GM18502 (cell line): ENCODE data around the gene MRPL52.
"Not testable (repeated sequence)": the region's sequence is repeated elsewhere in the genome, so short reads cannot be mapped to it uniquely, and the experiment has no call there.

Experiments
- ATAC-seq: cut with Tn5 transposase; IDR thresholded peaks from one replicate; pipeline ENCODE4 v1.9.1; 2021; ENCODE audit warnings: mild to moderate bottlenecking; ENCODE audit not compliant: unreplicated experiment, poor library complexity

MRPL52 gene

DNA sequence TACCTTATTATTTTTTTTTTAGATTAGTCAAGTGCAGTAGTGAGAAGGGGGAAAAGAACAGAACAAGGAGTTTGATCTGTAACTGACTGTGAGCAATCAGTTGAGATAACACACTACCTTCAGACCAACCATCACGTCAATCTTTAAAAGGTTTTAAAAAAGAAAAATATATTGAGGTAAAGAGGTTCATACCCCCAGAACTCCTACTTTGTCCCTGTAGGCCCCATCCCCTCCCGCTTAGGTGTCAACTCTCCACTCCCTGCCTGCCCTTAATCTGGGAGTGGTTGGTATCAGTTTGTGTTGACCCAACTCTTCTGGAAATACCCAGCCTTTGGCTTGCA, 22.9 kb downstream of the MRPL52 start:
- ATAC-seq = no peak

DNA sequence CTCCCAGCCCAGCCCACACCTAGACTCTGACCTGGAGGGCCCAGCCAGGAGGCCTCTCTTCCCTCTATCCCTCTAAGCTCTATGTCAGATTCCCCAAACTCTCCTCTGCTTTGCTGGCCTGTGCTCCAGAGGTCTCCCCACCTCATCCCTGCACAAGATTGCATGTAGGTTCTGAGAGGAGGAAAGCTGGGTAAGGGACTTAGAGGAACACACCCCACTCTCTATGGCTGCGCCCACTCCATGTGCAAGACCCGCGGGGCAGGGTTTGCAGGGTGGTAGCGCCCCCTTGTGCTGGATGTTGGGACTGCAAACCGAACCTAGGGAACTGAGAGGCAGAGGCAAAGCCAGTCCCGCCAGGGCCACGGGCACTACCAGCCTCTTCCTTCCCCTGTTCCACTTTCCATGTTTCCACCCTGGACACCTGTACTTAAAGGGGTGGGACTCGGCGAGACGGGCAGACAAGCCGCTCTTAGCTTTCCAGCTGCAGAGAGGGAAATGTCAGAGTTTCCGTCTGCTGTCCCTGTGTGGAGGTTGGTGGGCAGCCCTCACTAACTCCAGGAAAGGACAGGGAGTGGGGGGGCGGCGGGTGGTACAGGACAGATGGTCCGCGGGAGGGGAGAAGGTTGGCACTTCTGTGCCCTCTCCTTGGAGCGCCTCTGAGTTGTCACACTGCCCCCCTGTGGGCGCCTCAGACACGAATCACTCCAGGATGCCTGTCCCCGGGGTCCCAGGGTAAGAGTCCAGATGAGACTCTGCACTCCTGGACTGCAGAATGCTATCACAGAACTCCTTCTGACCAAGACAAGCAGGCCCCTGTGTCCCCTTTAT, 23.5 kb downstream of the MRPL52 start:
- peak; percentile 77 for ATAC-seq

DNA sequence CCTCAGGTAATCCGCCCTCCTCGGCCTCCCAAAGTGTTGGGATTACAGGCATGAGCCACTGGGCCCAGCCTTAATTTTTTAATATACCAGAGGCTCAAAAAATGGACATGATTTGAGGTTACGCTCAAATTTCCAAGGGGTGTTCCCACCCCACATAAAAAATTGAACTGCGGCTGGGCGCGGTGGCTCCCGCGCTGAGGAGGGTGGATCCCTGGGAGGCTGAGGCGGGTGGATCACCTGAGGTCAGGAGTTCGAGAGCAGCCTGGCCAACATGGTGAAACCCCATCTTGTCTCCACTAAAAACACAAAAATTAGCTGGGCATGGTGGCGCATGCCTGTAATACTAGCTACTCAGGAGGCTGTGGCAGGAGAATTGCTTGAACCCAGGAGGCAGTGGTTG, 24.6 kb downstream of the MRPL52 start:
- not testable (repeated sequence) for ATAC-seq

DNA sequence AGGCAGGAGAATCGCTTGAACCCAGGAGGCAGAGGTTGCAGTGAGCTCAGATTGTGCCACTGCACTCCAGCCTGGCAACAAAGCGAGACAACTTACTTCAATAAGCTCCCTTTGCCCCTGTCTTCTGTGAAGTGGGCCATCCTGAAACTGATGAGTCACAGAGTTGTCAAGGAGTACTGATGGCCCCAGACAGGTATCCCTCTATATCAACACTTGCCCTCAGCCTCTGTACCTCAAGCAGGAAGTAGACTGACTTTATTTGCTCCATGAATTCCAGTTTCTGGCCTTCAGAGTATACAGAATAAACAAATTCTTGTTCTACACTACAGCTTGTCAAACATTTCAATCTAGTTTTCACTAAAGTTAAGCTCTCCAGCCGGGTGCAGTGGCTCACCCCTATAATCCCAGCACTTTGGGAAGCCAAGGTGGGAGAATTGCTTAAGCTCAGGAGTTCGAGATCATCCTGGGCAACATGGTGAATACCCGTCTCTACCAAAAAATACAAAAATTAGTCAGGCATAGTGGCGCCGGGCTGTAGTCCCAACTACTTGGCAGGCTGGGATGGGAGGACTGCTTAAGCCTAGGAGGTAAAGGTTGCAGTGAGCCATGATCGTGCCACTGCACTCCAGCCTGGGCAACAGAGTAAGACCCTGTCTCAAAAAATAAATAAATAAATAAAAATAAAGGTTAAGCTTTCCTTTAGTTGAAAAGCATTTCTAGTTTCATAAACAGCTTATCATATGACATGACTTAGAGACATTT, 25.5 kb downstream of the MRPL52 start:
- ATAC-seq = no peak

DNA sequence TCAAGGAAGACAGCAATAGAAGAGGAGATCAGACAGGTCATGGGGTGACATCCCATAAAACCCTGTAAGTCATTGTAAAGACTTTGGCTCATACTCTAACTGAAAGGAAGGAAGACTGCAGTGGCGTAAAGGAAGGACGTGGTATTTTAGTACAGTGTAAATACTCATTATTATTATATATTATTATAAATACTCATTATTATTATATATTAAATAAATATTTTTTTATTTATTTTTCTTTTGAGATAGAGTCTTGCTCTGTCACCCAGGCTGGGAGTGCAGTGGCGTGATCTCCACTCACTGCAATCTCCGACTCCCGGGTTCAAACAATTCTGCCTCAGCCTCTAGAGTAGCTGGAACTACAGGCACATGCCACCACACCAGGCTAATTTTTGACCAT, 26.7 kb downstream of the MRPL52 start:
- ATAC-seq = no peak

DNA sequence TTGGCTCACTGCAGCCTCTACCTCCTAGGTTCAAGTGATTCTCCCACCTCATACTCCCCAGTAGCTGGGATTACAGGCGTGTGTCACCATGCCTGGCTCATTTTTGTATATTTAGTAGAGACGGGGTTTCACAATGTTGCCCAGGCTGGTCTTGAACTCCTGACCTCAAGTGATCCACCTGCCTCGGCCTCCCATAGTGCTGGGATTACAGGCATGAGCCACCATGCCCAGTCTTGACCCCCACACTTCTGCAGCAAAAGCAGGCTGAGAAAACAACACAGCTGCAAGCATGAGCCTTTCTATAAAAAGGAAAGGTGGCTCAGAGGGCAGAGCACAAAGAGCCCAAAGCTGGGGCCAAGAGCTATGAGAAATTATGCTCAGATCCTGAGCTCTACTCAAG, 30.7 kb downstream of the MRPL52 start:
- not testable (repeated sequence) for ATAC-seq

DNA sequence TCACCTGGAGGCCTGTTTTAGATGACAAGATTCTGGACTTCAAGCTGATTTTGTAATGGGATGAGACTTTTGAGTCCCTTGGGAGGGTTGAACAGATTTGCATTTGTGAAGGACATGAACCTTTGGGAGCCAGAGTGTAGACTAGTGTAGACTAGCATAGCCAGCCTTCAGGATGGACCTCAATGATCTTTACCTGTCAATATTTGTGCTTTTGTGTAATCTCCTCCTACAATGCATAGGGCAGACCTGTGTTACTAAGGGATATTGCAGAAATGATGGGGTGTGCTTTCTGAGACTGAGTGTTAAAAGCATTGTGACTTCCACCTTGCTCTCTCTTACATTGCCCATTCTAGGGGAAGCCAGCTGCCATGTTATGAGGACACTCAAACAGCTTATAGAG, 32.0 kb downstream of the MRPL52 start:
- ATAC-seq = no peak

DNA sequence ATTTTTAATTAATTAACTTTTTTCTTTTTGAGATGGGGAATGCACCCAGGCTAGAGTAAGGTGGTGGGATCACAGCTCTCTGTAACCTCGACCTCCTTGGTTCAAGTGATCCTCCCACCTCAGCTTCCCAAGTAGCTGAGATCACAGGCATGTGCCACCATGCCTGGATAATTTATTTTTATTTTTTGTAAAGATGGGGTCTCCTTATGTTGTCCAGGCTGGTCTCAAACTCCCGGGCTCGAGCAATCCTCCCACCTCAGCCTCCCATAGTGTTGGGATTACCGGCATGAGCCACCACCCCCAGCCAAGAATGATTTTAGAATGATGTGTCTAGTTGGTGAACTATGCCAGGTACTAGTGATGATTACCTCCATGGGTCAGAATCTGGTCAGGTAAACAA, 35.3 kb downstream of the MRPL52 start:
- no peak for ATAC-seq

DNA sequence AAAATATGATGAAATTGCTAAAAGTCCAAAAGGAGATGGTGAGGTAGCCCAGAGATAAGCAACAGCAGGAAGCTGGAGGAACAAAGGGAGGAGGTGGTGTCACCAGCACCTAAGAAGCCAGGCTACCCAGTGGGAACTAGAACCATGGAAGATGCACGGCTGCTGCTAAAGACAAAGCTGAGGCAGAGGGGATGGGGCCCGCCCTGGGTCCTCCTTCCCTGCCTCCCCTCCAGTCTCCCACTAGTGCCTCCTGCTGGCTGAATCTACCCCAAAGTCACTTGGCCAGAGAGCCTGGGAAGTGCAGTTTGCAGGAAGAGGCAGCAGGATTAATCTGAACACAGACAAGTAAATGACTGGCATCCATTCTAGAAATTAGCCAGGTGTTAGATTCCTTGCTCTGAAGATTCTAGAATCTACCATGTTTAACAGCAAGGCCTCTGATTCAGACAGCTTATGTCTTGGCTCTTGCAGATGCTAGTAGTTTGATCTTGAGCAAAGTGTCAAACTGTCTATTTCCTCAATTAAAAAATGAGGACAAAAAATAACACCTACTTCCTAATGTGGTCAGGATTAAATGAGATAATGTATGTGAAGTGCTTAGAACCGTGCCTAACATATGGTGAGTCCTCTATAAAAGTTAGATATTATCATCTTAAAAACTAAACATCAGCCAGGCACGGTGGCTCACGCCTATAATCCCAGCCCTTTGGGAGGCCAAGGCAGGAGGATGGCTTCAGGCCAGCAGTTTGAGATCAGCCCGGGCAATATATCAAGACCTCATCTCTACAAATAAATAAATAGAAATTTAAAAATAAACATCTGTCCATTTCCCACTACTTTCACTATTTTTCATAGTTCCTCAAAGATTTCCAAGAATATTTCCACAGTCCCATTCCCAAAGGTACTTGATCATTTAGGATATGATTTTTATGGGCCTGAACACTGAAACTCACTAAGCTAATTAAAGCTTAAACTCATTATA, 36.0 kb downstream of the MRPL52 start:
- ATAC-seq = no peak

DNA sequence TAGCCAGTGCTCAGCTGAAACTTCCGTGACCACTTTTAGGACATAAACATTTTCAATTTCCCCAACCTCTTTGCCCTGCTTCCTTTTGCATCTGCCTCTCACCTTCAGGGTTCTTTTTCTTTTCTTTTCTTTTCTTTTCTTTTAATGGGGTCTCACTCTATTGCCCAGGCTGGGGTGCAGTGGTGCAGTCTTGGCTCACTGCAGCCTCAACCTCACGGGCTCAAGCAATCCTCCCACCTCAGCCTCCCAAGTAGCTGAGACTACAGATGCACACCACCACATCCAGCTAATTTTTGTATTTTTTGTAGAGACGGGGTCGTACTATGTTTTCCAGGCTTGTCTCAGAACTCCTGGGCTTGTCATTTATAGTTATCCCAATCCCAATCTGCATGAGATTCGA, 37.2 kb downstream of the MRPL52 start:
- ATAC-seq = no peak

DNA sequence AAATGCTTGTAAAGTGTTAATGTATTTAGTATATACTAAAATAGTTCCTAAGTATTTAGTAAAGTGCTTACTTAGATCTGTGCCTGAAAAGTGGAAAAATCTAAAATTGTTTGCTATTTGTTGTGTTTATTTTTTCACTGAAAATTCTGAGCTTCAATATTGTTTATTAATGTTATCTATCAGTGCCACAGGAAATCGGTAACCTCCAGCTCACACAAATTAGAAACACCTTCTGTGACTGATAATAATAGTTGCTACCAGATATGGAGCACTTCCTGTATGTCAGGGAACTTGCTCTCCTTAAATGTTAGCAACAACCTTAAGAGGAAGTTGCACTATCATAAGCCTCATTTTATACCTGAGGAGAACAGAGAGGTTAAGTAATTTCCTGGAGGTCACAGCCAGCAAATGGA, 41.1 kb downstream of the MRPL52 start:
- ATAC-seq = peak; percentile 54

DNA sequence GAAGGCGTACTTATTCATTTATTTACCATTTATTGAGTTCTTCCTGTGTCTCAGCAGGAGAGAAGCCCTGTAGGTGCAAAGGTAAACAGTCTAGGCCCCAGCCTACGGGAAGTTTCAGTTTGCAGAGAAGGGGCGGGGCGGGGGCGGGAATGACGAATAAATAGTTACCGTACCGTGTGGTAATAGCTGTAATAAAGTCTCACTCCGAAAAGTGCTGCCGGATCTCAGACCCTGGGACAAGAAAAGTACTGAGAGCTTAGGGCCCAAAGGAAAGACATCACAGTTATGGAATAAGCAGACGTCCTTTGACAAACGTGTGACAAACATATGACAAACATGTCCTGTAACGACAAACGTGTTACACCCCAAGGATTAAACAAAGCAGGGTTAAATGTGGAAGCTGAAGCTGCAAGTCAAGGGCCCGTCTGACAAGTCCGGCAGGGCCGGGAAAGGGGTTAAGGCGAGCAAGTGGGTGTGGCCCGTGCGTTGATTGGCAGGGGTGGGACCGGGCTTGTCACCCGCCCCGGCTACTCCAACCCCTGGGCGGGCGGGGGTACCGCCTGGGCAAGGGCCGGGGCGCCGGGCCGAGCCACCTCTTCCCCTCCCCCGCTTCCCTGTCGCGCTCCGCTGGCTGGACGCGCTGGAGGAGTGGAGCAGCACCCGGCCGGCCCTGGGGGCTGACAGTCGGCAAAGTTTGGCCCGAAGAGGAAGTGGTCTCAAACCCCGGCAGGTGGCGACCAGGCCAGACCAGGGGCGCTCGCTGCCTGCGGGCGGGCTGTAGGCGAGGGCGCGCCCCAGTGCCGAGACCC, 41.7 kb downstream of the MRPL52 start, which contains the start of gene LRP10:
Gene LRP10, plus strand, starts transcription at position 517 of the 809 bp plus-strand sequence. CDS start 564 bp downstream, outside the sequence.
- ATAC-seq = peak; percentile 74

DNA sequence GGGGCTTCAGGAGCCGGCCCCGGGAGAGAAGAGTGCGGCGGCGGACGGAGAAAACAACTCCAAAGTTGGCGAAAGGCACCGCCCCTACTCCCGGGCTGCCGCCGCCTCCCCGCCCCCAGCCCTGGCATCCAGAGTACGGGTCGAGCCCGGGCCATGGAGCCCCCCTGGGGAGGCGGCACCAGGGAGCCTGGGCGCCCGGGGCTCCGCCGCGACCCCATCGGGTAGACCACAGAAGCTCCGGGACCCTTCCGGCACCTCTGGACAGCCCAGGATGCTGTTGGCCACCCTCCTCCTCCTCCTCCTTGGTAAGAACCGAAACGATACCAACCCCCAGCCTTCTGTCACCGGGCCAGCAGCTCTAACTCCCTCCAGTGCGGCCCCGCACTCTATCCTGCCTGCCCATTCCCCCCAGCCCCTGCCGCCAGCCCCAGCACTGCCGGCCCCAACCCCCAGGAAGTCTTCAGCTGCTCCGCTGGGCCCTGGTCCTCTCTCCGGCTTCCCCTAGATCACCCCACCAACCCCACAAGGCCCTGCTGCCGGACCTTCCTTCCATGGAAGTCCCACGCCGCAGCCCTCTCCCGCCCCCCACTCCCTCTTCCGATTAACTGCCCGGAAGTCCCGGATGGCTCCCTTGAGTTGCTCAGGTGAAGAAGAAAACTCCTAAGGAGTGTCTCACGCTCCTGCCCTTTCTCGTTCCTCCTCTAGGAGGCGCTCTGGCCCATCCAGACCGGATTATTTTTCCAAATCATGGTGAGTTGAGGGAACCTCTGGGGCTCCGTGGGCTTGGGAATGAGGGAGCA, 42.5 kb downstream of the MRPL52 start:
- peak; percentile 27 for ATAC-seq

DNA sequence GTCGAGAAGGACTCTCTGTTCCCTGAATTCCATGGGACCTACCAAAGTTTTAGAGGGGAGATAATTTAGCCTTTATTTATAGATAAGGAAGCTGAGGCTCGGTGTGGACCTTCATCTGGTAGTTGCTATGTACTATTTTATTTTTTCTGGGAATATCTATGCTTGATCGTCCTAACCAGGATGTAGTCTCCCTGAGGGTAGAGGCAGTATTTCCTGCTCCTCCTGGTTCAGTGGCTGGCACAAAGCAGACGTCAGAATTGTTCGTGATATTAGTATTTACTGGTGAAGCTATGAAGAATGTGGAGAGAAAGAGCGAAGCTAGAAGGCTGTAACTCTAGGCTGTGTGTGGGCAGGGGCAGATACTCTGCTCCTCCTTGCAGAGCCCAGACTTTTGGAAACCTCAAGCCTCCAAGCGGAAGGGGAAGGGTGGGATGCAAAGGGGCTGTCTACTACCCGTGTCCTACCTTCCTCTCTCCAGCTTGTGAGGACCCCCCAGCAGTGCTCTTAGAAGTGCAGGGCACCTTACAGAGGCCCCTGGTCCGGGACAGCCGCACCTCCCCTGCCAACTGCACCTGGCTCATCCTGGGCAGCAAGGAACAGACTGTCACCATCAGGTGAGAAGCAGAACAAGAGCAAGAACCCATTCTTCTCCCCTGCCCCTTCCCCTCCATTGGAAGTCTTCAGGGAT, 43.3 kb downstream of the MRPL52 start:
- no peak for ATAC-seq

DNA sequence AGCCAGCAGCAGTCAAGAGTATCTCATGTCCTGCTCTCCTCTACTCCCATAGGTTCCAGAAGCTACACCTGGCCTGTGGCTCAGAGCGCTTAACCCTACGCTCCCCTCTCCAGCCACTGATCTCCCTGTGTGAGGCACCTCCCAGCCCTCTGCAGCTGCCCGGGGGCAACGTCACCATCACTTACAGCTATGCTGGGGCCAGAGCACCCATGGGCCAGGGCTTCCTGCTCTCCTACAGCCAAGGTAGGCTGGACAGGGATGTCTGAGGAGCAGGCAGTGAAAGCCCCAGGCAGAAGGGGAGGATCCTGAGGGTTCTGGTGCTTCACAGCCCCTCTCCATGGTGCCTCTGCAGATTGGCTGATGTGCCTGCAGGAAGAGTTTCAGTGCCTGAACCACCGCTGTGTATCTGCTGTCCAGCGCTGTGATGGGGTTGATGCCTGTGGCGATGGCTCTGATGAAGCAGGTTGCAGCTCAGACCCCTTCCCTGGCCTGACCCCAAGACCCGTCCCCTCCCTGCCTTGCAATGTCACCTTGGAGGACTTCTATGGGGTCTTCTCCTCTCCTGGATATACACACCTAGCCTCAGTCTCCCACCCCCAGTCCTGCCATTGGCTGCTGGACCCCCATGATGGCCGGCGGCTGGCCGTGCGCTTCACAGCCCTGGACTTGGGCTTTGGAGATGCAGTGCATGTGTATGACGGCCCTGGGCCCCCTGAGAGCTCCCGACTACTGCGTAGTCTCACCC, 45.5 kb downstream of the MRPL52 start:
- no peak for ATAC-seq

DNA sequence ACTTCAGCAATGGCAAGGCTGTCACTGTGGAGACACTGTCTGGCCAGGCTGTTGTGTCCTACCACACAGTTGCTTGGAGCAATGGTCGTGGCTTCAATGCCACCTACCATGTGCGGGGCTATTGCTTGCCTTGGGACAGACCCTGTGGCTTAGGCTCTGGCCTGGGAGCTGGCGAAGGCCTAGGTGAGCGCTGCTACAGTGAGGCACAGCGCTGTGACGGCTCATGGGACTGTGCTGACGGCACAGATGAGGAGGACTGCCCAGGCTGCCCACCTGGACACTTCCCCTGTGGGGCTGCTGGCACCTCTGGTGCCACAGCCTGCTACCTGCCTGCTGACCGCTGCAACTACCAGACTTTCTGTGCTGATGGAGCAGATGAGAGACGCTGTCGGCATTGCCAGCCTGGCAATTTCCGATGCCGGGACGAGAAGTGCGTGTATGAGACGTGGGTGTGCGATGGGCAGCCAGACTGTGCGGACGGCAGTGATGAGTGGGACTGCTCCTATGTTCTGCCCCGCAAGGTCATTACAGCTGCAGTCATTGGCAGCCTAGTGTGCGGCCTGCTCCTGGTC, 46.1 kb downstream of the MRPL52 start:
- no peak for ATAC-seq

DNA sequence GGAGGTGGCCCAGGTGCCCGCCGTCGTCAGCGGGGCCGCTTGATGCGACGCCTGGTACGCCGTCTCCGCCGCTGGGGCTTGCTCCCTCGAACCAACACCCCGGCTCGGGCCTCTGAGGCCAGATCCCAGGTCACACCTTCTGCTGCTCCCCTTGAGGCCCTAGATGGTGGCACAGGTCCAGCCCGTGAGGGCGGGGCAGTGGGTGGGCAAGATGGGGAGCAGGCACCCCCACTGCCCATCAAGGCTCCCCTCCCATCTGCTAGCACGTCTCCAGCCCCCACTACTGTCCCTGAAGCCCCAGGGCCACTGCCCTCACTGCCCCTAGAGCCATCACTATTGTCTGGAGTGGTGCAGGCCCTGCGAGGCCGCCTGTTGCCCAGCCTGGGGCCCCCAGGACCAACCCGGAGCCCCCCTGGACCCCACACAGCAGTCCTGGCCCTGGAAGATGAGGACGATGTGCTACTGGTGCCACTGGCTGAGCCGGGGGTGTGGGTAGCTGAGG, 47.4 kb downstream of the MRPL52 start:
- no peak for ATAC-seq
